Astrocyte (in vitro differentiated cells and primary cell): ENCODE data around the gene MLF2. TPM values are rescaled to one million over a fixed set of nuclear protein-coding genes. Genes with fewer than 3 reads are reported as not detected.

ENCODE experiments used
- DNase-seq: peaks from one replicate; pipeline ENCODE4 v3.0.0-alpha.2; 2010; ENCODE audit warnings: low read depth
- FAIRE-seq: peaks from 2 replicates; lab custom pipeline; 2011; peaks lifted over from hg19 to GRCh38; lab: Jason Lieb, UNC
- H2AFZ ChIP-seq: 2 replicates; pipeline ENCODE4 v1.6.0; 2012; ENCODE audit warnings: low read depth, low read length, inconsistent platforms
- H3K27ac ChIP-seq: 2 replicates; pipeline ENCODE4 v1.5.1; 2011; ENCODE audit warnings: low read depth, low read length, inconsistent platforms
- H3K27me3 ChIP-seq: 2 replicates; pipeline ENCODE4 v1.6.0; 2011; ENCODE audit warnings: low read length, inconsistent platforms; ENCODE audit not compliant: insufficient read depth
- H3K36me3 ChIP-seq: 2 replicates; pipeline ENCODE4 v1.5.1; 2011; ENCODE audit warnings: low read length, inconsistent platforms; ENCODE audit not compliant: insufficient read depth
- H3K4me1 ChIP-seq: 2 replicates; pipeline ENCODE4 v1.5.1; 2011; ENCODE audit warnings: low read length, inconsistent platforms; ENCODE audit not compliant: insufficient read depth
- H3K4me2 ChIP-seq: 2 replicates; pipeline ENCODE4 v1.6.0; 2012; ENCODE audit warnings: low read length, inconsistent platforms
- H3K4me3 ChIP-seq: 2 replicates; pipeline ENCODE4 v1.5.1; 2011; ENCODE audit warnings: low read depth, mild to moderate bottlenecking, low read length, inconsistent platforms; ENCODE audit not compliant: insufficient read depth
- H3K79me2 ChIP-seq: 2 replicates; pipeline ENCODE4 v1.6.0; 2012; ENCODE audit warnings: mild to moderate bottlenecking, low read length, inconsistent platforms; ENCODE audit not compliant: insufficient read depth
- H3K9ac ChIP-seq: 2 replicates; pipeline ENCODE4 v1.6.0; 2012; ENCODE audit warnings: mild to moderate bottlenecking, low read length, inconsistent platforms
- H3K9me3 ChIP-seq: 2 replicates; pipeline ENCODE4 v1.5.1; 2012; ENCODE audit warnings: low read depth, mild to moderate bottlenecking, low read length, inconsistent platforms; ENCODE audit not compliant: insufficient read depth
- H4K20me1 ChIP-seq: 2 replicates; pipeline ENCODE4 v1.6.0; 2012; ENCODE audit warnings: low read length, inconsistent platforms; ENCODE audit not compliant: insufficient read depth
- H3K27ac Mint-ChIP-seq: one replicate; pipeline ENCODE4 v1.8.0; 2021; ENCODE audit warnings: mild to moderate bottlenecking, mixed read lengths; ENCODE audit not compliant: unreplicated experiment
- H3K27me3 Mint-ChIP-seq: one replicate; pipeline ENCODE4 v1.8.0; 2021; ENCODE audit warnings: low read depth, mixed read lengths; ENCODE audit not compliant: unreplicated experiment
- H3K36me3 Mint-ChIP-seq: one replicate; pipeline ENCODE4 v1.8.0; 2021; ENCODE audit warnings: low read depth, mixed read lengths; ENCODE audit not compliant: unreplicated experiment
- H3K4me1 Mint-ChIP-seq: one replicate; pipeline ENCODE4 v1.8.0; 2021; ENCODE audit warnings: low read depth, mixed read lengths; ENCODE audit not compliant: unreplicated experiment
- H3K4me3 Mint-ChIP-seq: one replicate; pipeline ENCODE4 v1.8.0; 2021; ENCODE audit warnings: mild to moderate bottlenecking, moderate library complexity, mixed read lengths; ENCODE audit not compliant: unreplicated experiment
- H3K9me3 Mint-ChIP-seq: one replicate; pipeline ENCODE4 v1.8.0; 2021; ENCODE audit warnings: mild to moderate bottlenecking, mixed read lengths; ENCODE audit not compliant: unreplicated experiment
- EZH2 ChIP-seq: IDR thresholded peaks from 2 replicates; pipeline ENCODE4 v1.6.1; 2012; ENCODE audit warnings: mild to moderate bottlenecking, low read length, inconsistent platforms; ENCODE audit not compliant: insufficient read depth
- total RNA-seq: library from RNA; stranded (reverse); gene quantifications from 2 replicates; pipeline ENCODE4 v1.2.1, GENCODE V29; 2021
- TF ChIP-seq, protein P1 (sequence below): IDR thresholded peaks from 2 replicates; pipeline ENCODE4 v1.5.1; 2011; ENCODE audit warnings: low read depth, mild to moderate bottlenecking, inconsistent platforms, low read length, moderate library complexity; ENCODE audit not compliant: insufficient read depth

MLF2 gene
- total RNA-seq, 1 donor from 2014 or later = 316 TPM

DNA sequence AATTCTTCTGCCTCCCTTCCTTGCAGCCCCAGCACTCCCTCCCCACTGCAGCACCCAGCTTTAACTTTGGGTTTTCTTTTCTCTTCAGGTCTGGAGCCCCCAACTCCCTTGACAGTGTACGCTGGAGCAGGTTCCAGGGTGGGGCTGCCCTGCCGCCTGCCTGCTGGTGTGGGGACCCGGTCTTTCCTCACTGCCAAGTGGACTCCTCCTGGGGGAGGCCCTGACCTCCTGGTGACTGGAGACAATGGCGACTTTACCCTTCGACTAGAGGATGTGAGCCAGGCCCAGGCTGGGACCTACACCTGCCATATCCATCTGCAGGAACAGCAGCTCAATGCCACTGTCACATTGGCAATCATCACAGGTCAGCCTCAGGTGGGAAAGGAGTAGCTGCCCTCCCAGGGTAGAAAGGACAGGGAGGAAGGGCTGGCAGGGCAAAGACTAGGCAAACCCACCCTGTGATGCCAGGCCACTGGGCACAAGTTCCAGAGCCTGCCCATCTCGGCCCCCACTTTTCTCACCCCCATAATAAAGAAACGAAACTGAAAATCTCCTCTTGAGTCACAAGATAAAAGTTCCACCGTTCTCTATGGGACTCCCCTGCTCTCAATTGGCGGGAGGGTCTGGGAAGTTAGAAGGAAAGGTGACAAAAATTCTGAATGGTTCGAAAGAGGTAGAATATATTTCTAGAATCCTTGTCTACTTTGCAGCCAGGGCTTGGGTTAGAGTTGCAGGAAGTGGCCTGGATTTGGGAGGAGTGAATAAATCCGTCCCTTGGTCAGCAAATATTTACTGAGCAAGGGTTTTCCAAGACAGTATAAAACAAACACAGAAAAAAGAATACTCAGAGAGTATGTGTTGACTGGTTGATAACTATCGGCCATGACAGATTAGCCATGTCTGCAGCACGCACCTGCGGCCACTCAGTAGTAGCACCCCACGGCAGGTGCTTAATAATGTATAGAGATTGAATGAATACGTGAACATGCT, 22.5 kb upstream of the MLF2 start:
- Mint-ChIP-seq H3K9me3 (peaks cover 2% of the 10 kb centered on the region), H3K27ac (no peak overlapping the region), H3K27me3 (peaks cover 38% of the 10 kb centered on the region), H3K4me3 (no peak overlapping the region), H3K4me1 (peaks cover 15% of the 10 kb centered on the region), H3K36me3 (peaks cover 26% of the 10 kb centered on the region)
- Histone ChIP-seq H4K20me1 (peaks cover 17% of the 10 kb centered on the region), H3K4me1 (peaks cover 12% of the 10 kb centered on the region), H2AFZ (no peak overlapping the region), H3K9me3 (no peaks in the 10 kb centered on the region), H3K79me2 (no peaks in the 10 kb centered on the region), H3K4me3 (no peak overlapping the region), H3K27me3 (no peaks in the 10 kb centered on the region), H3K36me3 (peaks cover 15% of the 10 kb centered on the region), H3K27ac (no peak overlapping the region), H3K4me2 (no peak overlapping the region), H3K9ac (no peak overlapping the region)
- DNase-seq (no peak), FAIRE-seq (no peak)
- no peak for TF ChIP-seq EZH2
- TF ChIP-seq, protein P1, sequence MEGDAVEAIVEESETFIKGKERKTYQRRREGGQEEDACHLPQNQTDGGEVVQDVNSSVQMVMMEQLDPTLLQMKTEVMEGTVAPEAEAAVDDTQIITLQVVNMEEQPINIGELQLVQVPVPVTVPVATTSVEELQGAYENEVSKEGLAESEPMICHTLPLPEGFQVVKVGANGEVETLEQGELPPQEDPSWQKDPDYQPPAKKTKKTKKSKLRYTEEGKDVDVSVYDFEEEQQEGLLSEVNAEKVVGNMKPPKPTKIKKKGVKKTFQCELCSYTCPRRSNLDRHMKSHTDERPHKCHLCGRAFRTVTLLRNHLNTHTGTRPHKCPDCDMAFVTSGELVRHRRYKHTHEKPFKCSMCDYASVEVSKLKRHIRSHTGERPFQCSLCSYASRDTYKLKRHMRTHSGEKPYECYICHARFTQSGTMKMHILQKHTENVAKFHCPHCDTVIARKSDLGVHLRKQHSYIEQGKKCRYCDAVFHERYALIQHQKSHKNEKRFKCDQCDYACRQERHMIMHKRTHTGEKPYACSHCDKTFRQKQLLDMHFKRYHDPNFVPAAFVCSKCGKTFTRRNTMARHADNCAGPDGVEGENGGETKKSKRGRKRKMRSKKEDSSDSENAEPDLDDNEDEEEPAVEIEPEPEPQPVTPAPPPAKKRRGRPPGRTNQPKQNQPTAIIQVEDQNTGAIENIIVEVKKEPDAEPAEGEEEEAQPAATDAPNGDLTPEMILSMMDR = no peak

DNA sequence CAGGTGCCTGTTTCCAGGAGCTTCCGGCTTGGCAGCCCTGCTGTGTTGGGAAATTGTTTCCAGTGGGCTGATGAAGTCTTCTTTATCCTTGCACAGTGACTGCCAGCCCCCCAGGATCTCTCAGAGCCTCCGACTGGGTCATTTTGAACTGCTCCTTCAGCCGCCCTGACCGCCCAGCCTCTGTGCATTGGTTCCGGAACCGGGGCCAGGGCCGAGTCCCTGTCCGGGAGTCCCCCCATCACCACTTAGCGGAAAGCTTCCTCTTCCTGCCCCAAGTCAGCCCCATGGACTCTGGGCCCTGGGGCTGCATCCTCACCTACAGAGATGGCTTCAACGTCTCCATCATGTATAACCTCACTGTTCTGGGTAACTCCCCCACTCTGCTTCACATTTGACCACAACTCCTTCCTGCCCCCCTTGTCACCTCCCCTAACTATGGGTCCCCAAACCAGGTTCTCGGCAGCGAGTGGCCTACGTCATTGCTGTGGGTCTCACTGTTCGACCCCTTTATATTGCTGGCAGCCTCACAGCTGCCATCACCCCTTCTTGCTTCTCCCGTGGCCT, 21.6 kb upstream of the MLF2 start:
- peaks cover 38% of the 10 kb centered on the region for H3K27me3 Mint-ChIP-seq
- H3K36me3 Mint-ChIP-seq = peaks cover 29% of the 10 kb centered on the region
- H3K27me3 ChIP-seq = no peaks in the 10 kb centered on the region
- peaks cover 16% of the 10 kb centered on the region for H3K36me3 ChIP-seq
- H3K27ac Mint-ChIP-seq = no peak overlapping the region
- H3K4me1 ChIP-seq = peaks cover 13% of the 10 kb centered on the region
- peak overlapping the region; percentile 60 for H3K4me3 Mint-ChIP-seq
- TF ChIP-seq EZH2 = no peak
- TF ChIP-seq, protein P1 = no peak
- H3K4me2 ChIP-seq = no peak overlapping the region
- H3K9ac ChIP-seq = no peak overlapping the region
- peaks cover under 1% of the 10 kb centered on the region for H3K9me3 Mint-ChIP-seq
- no peak overlapping the region for H2AFZ ChIP-seq
- FAIRE-seq (no peak), DNase-seq (no peak)
- H3K4me3 ChIP-seq = no peak overlapping the region
- H3K79me2 ChIP-seq = peaks cover 4% of the 10 kb centered on the region
- H4K20me1 ChIP-seq = peaks cover 26% of the 10 kb centered on the region
- H3K4me1 Mint-ChIP-seq = peaks cover 15% of the 10 kb centered on the region
- no peak overlapping the region for H3K27ac ChIP-seq
- no peaks in the 10 kb centered on the region for H3K9me3 ChIP-seq
